MM.1S (cell line): Measurements from ENCODE around the gene WDR54.

Experiments used
- DNase-seq: peaks from one replicate; pipeline ENCODE4 v3.0.0-alpha.2; 2015
- H2AFZ ChIP-seq: fragments of 300-600 bp; sonication (generic); 2 replicates; pipeline ENCODE4 v1.6.0; 2016; ENCODE audit warnings: antibody characterized with exemption, low read length
- H3F3A ChIP-seq: fragments of 300-600 bp; sonication (generic); 2 replicates; pipeline ENCODE4 v1.6.1; 2016; ENCODE audit warnings: mild to moderate bottlenecking, antibody characterized with exemption, low read length, moderate library complexity, mixed read lengths; ENCODE audit not compliant: insufficient read depth
- H3K27ac ChIP-seq: fragments of 300-600 bp; sonication (generic); 2 replicates; pipeline ENCODE4 v1.5.1; 2016; ENCODE audit warnings: mild to moderate bottlenecking, low read length
- H3K27me3 ChIP-seq: fragments of 300-600 bp; sonication (generic); replicated peaks from 2 replicates; pipeline ENCODE4 v1.6.0; 2016; ENCODE audit warnings: low read length; ENCODE audit not compliant: insufficient read depth
- H3K36me3 ChIP-seq: fragments of 300-600 bp; sonication (generic); replicated peaks from 2 replicates; pipeline ENCODE4 v1.6.1; 2016; ENCODE audit warnings: mild to moderate bottlenecking, low read length, mixed read lengths; ENCODE audit not compliant: insufficient read depth
- H3K4me1 ChIP-seq: fragments of 300-600 bp; sonication (generic); 2 replicates; pipeline ENCODE4 v1.6.1; 2016; ENCODE audit warnings: low read length, mixed read lengths
- H3K4me2 ChIP-seq: fragments of 300-600 bp; sonication (generic); 2 replicates; pipeline ENCODE4 v1.6.0; 2016; ENCODE audit warnings: low read depth, low read length
- H3K4me3 ChIP-seq: fragments of 300-600 bp; sonication (generic); 2 replicates; pipeline ENCODE4 v1.5.1; 2016; ENCODE audit warnings: low read length, mixed read lengths
- H3K79me2 ChIP-seq: fragments of 300-600 bp; sonication (generic); 2 replicates; pipeline ENCODE4 v1.6.1; 2016; ENCODE audit warnings: mixed run types, low read length, mixed read lengths
- H3K9ac ChIP-seq: fragments of 300-600 bp; sonication (generic); 2 replicates; pipeline ENCODE4 v1.6.1; 2016; ENCODE audit warnings: low read length, mixed read lengths
- H3K9me2 ChIP-seq: fragments of 300-600 bp; sonication (generic); replicated peaks from 2 replicates; pipeline ENCODE4 v1.6.1; 2016; ENCODE audit warnings: mild to moderate bottlenecking, low read length, mixed read lengths; ENCODE audit not compliant: insufficient read depth
- H3K9me3 ChIP-seq: fragments of 300-600 bp; sonication (generic); replicated peaks from 2 replicates; pipeline ENCODE4 v1.6.1; 2016; ENCODE audit warnings: mild to moderate bottlenecking, low read length, mixed read lengths; ENCODE audit not compliant: insufficient read depth
- H4K20me1 ChIP-seq: fragments of 300-600 bp; sonication (generic); 2 replicates; pipeline ENCODE4 v1.6.1; 2016; ENCODE audit warnings: mild to moderate bottlenecking, low read length, moderate library complexity, mixed read lengths; ENCODE audit not compliant: insufficient read depth
- CTCF ChIP-seq: fragments of 300-600 bp; sonication (generic); IDR thresholded peaks from 2 replicates; pipeline ENCODE4 v1.5.1; 2016; ENCODE audit warnings: antibody characterized with exemption, low read length, mixed read lengths
- EZH2 ChIP-seq: fragments of 300-600 bp; sonication (generic); optimal IDR thresholded peaks from 2 replicates; pipeline ENCODE3; 2017; ENCODE audit warnings: low read depth, mild to moderate bottlenecking, antibody characterized with exemption, low read length, mixed read lengths
- EZH2phosphoT487 ChIP-seq: fragments of 300-600 bp; sonication (generic); IDR thresholded peaks from 2 replicates; pipeline ENCODE4 v1.6.1; 2018; ENCODE audit warnings: antibody characterized with exemption, low read length

The WDR54 gene

GRCh38 chr2:74416778-74417177 lies 4.8 kb upstream of the WDR54 start:
- H3K79me2 ChIP-seq: no peaks in the 10 kb centered on the region
- TF ChIP-seq CTCF: peak; percentile 17; the same call in 1 of the 2 replicates
- no peak for TF ChIP-seq EZH2phosphoT487
- no peaks in the 10 kb centered on the region for H3K36me3 ChIP-seq
- no peaks in the 10 kb centered on the region for H3K9me2 ChIP-seq
- H4K20me1 ChIP-seq: no peaks in the 10 kb centered on the region
- H3K4me2 ChIP-seq: no peak overlapping the region
- H3F3A ChIP-seq: peaks cover 6% of the 10 kb centered on the region; the same call in 1 of the 2 replicates
- H3K4me3 ChIP-seq: no peak overlapping the region
- no peak overlapping the region for H3K9ac ChIP-seq
- H3K9me3 ChIP-seq: no peaks in the 10 kb centered on the region
- peaks cover 22% of the 10 kb centered on the region for H3K4me1 ChIP-seq
- no peak overlapping the region for H3K27ac ChIP-seq
- H3K27me3 ChIP-seq: no peaks in the 10 kb centered on the region
- no peak overlapping the region for H2AFZ ChIP-seq
- DNase-seq: no peak

DNA sequence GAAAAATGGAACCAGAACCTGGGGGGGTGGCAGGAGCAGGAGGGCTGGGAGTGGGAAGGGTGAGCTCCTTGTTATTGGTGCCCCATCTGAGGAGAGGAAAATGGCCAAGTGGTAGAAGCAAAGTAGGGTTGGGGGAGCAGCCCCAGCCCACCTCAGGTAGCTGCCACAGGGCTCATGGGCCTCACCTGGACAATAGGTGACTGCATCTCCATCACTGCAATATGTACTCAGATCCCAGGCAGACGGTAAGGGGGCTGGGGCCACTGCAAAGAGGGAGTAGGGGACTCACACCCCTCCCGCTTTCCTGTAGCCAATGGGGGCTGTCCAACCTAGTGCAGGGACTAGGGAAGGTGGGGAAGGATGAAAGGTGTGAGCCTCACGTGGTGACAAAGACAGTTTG lies 4.3 kb upstream of the WDR54 start:
- no peaks in the 10 kb centered on the region for H3K9me2 ChIP-seq
- H3K36me3 ChIP-seq: no peaks in the 10 kb centered on the region
- no peaks in the 10 kb centered on the region for H3K9me3 ChIP-seq
- no peak overlapping the region for H3K4me2 ChIP-seq
- H3K4me3 ChIP-seq: no peak overlapping the region
- H3F3A ChIP-seq: peaks cover 8% of the 10 kb centered on the region; the same call in 1 of the 2 replicates
- H3K4me1 ChIP-seq: peaks cover 19% of the 10 kb centered on the region
- H3K9ac ChIP-seq: no peak overlapping the region
- no peak overlapping the region for H3K27ac ChIP-seq
- no peaks in the 10 kb centered on the region for H4K20me1 ChIP-seq
- DNase-seq: no peak
- no peaks in the 10 kb centered on the region for H3K79me2 ChIP-seq
- TF ChIP-seq EZH2 (no peak), CTCF (no peak), EZH2phosphoT487 (no peak)
- H2AFZ ChIP-seq: no peak overlapping the region
- H3K27me3 ChIP-seq: no peaks in the 10 kb centered on the region

DNA sequence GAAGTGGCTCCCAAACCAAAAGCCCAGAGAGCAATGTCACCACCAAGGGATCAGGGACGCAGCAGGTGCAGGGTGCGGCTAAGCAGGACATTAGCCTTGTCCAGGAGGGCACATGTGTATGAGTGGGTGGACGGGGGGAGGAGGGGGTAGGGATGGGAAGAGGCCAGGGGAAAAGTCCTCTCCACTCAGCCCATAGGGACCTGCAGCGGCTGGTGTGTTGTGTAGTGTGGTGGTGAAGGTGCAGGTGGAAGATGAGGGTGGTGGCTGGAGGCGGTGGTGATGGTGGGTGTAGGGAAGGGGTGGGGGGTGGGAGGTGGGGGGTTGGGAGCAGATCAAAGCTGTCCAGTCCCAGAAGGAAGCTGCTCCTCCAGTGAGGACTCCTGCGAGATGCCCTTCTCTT lies 3.8 kb upstream of the WDR54 start:
- no peak for DNase-seq
- no peak overlapping the region for H3K4me3 ChIP-seq
- no peaks in the 10 kb centered on the region for H3K9me3 ChIP-seq
- no peaks in the 10 kb centered on the region for H3K79me2 ChIP-seq
- H2AFZ ChIP-seq: no peak overlapping the region
- no peaks in the 10 kb centered on the region for H3K36me3 ChIP-seq
- H3K27ac ChIP-seq: no peak overlapping the region
- TF ChIP-seq EZH2phosphoT487 (no peak), EZH2 (no peak), CTCF (no peak)
- H3F3A ChIP-seq: peaks cover 8% of the 10 kb centered on the region; the same call in 1 of the 2 replicates
- H3K27me3 ChIP-seq: no peaks in the 10 kb centered on the region
- peaks cover 16% of the 10 kb centered on the region for H3K4me1 ChIP-seq
- H4K20me1 ChIP-seq: no peaks in the 10 kb centered on the region
- no peak overlapping the region for H3K4me2 ChIP-seq
- H3K9me2 ChIP-seq: no peaks in the 10 kb centered on the region
- no peak overlapping the region for H3K9ac ChIP-seq
